T1000 (cell line): Measurements from ENCODE around the gene GPR135.
"Not testable (repeated sequence)": the region's sequence is repeated elsewhere in the genome, so short reads cannot be mapped to it uniquely, and the experiment has no call there.

Experiments used
- DNase-seq: peaks from one replicate; lab custom pipeline; 2025; ENCODE audit warnings: mixed read lengths; lab: John Stamatoyannopoulos, UW

Gene GPR135

GRCh38 chr14:59475709-59476108 lies 10.5 kb upstream of the GPR135 start:
- no peak for DNase-seq

- no peak for DNase-seq
These were observed 9.0 kb upstream of the GPR135 start for GRCh38 chr14:59474172-59474571.

GRCh38 chr14:59464486-59465315 lies 479 bp downstream of the GPR135 start:
- DNase-seq = no peak

GRCh38 chr14:59463787-59464485 lies 1.2 kb downstream of the GPR135 start:
- no peak for DNase-seq

- DNase-seq = no peak
These were observed 3.3 kb downstream of the GPR135 start for GRCh38 chr14:59461891-59462290.

- DNase-seq = no peak
These were observed 4.8 kb downstream of the GPR135 start for GRCh38 chr14:59460378-59460777.

- no peak for DNase-seq
These were observed 6.7 kb downstream of the GPR135 start for GRCh38 chr14:59458486-59458885.

- no peak for DNase-seq
These were observed 9.8 kb downstream of the GPR135 start for GRCh38 chr14:59455411-59455810.

- no peak for DNase-seq
These were observed 11.0 kb downstream of the GPR135 start for GRCh38 chr14:59454139-59454538.

- no peak for DNase-seq
These were observed 13.3 kb downstream of the GPR135 start for GRCh38 chr14:59451849-59452248.

- DNase-seq = no peak
These were observed 14.5 kb downstream of the GPR135 start for GRCh38 chr14:59450716-59451115.

- not testable (repeated sequence) for DNase-seq
These were observed 16.5 kb downstream of the GPR135 start for GRCh38 chr14:59448673-59449072.

GRCh38 chr14:59439256-59439965 lies 25.8 kb downstream of the GPR135 start:
- DNase-seq = no peak

- no peak for DNase-seq
These were observed 27.0 kb downstream of the GPR135 start for GRCh38 chr14:59438195-59438647.

- DNase-seq = no peak
These were observed 29.2 kb downstream of the GPR135 start for GRCh38 chr14:59435987-59436386.

GRCh38 chr14:59435101-59435500 lies 30.1 kb downstream of the GPR135 start:
- no peak for DNase-seq

- no peak for DNase-seq
These were observed 35.4 kb downstream of the GPR135 start for GRCh38 chr14:59429790-59430189.

- DNase-seq = no peak
These were observed 36.6 kb downstream of the GPR135 start for GRCh38 chr14:59428581-59429012.

- no peak for DNase-seq
These were observed 37.3 kb downstream of the GPR135 start for GRCh38 chr14:59427653-59428580.

GRCh38 chr14:59425322-59425935 lies 39.8 kb downstream of the GPR135 start:
- DNase-seq = no peak
